NCI-H128 (cell line): ENCODE measurements around the gene DOCK3.
A peak's percentile ranks its signal among the peaks of the same experiment; 100 is the strongest.
"Not testable (repeated sequence)": the region's sequence is repeated elsewhere in the genome, so short reads cannot be mapped to it uniquely, and the experiment has no call there.

Experiments
- DNase-seq: peaks from one replicate; lab custom pipeline; 2025; ENCODE audit not compliant: unreplicated experiment; lab: John Stamatoyannopoulos, UW

DOCK3 gene

DNA sequence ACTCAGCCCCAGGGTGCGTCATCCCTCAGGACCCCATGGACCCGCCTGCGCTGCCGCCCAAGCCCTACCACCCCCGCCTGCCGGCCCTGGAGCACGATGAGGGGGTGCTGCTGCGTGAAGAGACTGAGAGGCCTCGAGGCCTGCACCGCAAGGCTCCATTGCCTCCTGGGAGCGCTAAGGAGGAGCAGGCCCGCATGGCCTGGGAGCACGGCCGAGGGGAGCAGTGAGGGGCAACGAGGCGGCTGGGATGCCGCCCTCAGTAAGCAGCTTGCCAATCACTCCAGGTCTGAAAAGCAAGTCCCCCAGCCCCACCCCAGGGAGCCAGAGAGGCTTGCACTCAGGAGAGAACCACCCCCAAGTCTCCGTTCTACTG, 706.6 kb downstream of the DOCK3 start:
- no peak for DNase-seq

- DNase-seq: no peak
These were observed 707.5 kb downstream of the DOCK3 start for GRCh38 chr3:51382076-51382745.

DNA sequence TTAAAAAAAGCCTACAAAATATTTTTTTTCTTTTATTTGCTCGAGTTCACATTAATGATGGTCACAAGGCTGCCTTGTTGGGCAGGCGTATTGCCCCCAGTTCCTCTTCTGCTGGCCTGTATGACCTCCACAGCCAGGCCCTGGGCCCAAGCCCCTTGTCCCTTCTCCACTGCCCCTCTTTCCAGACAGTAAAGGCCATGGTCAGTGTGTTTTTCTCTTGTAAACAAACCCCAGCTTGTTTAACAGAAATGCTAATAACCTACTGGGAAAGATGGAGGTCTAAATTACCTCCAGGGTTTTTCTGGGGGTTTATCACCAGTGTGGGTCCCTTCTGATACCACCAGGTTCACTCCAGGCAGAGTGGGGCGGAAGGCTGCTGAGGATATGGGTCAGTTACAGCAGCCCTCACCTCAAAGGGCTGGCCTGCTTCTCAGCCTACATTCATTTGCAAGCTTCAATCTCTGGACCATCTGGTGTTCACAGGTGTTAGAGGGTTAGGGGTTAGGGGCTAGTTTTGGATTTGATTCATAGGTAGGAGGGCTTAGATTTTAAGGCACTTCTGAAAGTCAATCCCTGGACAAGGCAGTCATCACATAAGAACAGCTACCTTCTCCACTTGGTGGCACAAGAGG, 708.3 kb downstream of the DOCK3 start:
- DNase-seq: no peak

- no peak for DNase-seq
These were observed 709.5 kb downstream of the DOCK3 start for GRCh38 chr3:51384055-51384725.

- DNase-seq: peak; percentile 88
These were observed 710.2 kb downstream of the DOCK3 start, which contains the start of gene MANF for GRCh38 chr3:51384726-51385473. Gene MANF (plus strand): TSS chr3:51385291. CDS start chr3:51385343, 52 bp downstream.

DNA sequence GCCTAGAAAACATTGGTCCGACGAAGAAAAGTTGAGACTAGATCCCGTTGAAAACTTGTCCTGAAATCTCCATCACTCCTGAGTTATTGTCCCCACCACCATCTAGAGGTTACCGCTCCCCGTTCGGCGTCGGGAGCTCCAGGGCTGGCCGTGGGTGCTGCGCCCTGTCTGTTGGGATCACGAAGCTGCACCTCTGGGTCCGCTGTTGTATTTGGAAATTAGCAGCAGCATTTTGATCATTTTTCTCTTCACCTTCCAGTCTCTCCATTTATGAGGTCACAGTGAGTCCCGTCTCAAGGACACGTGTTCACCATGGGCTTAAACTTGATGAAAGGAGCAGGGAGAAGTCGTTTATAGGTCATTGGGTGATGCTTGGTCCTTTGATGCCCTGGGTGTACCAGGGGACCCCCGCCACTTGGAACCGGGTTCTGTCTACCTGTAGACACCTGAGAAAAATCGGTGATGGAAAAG, 710.9 kb downstream of the DOCK3 start:
- DNase-seq: no peak

DNA sequence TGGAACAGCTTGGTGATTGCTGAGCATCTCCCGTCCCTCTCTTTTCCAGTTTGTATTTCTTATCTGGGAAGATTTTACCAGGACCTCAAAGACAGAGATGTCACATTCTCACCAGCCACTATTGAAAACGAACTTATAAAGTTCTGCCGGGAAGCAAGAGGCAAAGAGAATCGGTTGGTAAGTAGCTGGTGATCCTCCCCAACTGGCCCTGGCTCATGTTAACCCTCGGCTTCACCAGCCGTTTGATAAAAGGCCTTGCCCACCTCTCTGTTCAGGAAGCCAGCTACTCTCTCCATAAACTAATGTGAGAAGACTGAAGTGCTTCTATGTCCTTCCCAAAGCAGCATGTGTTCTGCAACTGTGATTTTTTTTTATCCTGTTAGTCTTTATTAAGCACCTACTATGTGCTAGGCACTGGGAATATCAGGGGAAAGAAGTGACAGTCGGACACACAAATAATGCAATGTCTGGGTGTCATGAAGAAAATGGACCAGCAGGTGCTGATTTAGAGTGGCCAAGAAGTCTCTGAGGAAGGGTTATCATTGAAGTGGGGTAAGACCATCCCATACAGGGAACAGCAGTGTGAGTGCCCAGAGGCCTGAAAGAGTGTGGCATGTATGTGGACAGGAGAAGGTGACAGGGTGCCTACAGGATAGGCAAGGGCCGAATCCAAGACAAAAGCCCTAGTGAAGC, 711.6 kb downstream of the DOCK3 start:
- DNase-seq: no peak

GRCh38 chr3:51386852-51387229, 712.1 kb downstream of the DOCK3 start:
- no peak for DNase-seq

DNA sequence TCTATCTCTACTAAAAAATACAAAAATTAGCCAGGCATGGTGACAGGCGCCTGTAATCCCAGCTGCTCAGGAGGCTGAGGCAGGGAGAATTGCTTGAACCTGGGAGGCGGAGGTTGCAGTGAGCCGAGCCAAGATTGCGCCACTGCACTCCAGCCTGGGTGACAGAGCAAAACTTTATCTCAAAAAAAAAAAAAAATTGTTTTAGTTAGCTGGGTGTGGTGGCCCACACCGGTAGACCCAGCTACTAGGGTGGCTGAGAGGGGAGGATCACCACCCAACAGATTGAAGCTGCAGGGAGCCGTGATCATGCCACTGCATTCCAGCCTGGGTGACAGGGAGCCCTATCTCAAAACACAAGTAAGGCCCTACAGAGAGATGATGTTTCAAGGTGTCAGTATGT, 712.6 kb downstream of the DOCK3 start:
- not testable (repeated sequence) for DNase-seq

- no peak for DNase-seq
These were observed 713.7 kb downstream of the DOCK3 start for GRCh38 chr3:51388286-51389029.

DNA sequence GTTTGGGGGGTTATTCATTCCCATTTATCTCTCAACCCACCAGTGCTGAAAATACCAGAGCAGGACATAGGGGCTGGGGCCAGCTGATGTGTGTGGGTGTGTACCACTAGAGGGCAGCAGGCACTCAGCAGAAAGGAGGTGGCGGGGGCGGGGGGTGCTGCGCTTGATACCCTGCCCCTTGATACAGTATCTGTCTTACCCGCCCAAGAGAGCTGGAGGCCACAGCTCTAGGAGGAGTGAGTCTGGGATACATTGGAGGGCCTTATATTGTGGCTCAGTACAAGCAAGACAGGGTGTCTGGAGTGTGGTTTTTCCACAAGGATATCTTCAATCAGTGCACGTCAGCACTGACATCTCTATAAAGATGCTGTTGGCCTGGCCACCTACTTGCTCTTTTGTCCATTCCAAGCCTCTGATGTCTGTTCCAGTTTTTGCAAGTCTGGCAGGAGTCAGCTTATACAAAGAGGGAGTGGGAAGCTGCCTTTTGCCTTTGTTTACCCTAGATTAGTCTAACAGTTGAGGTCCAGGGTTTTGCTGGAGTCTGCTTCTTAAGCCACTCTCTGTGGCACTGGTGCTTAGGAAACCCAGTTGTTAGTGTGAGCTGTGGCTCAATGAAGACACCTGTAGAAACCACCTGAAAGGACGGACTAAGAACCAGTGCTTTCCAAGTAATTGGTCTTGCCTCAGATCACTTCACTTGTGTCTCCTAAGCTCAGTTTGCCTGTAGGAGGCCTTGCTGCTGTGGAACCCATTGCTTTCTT, 714.9 kb downstream of the DOCK3 start:
- no peak for DNase-seq

- no peak for DNase-seq
These were observed 715.7 kb downstream of the DOCK3 start for GRCh38 chr3:51390246-51391074.

GRCh38 chr3:51391075-51391565, 716.4 kb downstream of the DOCK3 start, which contains the start of gene RBM15B:
Gene RBM15B (plus strand): TSS chr3:51391285. CDS start chr3:51391400, 115 bp downstream.
- DNase-seq: peak; percentile 74

DNA sequence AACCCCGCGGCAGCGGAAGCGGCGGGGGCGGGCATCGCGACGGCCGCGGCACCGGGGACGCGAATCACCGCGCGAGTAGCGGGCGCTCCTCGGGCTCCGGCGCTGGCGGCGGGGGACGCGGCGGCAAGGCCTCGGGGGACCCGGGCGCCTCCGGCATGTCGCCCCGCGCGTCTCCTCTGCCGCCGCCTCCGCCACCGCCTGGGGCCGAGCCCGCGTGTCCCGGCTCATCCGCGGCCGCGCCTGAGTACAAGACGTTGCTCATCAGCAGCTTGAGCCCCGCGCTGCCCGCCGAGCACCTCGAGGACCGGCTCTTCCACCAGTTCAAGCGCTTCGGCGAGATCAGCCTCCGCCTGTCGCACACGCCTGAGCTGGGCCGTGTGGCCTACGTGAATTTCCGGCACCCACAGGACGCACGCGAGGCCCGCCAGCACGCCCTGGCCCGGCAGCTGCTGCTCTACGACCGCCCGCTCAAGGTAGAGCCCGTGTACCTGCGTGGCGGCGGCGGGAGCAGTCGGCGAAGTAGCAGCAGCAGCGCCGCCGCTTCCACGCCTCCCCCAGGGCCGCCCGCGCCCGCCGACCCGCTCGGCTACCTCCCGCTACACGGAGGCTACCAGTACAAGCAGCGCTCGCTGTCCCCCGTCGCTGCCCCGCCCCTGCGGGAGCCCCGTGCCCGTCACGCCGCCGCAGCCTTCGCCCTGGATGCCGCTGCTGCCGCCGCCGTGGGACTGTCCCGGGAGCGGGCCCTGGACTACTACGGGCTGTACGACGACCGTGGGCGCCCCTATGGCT, 717.0 kb downstream of the DOCK3 start:
- no peak for DNase-seq

GRCh38 chr3:51392355-51393133, 717.8 kb downstream of the DOCK3 start:
- no peak for DNase-seq

DNA sequence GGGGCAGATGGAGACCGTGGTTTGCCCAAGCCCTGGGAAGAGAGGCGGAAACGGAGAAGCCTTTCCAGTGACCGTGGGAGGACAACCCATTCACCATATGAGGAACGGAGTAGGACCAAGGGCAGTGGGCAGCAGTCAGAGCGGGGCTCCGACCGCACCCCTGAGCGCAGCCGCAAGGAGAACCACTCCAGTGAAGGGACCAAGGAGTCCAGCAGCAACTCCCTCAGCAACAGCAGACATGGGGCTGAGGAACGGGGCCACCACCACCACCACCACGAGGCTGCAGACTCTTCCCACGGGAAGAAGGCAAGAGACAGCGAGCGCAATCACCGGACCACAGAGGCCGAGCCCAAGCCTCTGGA, 718.4 kb downstream of the DOCK3 start:
- no peak for DNase-seq

DNA sequence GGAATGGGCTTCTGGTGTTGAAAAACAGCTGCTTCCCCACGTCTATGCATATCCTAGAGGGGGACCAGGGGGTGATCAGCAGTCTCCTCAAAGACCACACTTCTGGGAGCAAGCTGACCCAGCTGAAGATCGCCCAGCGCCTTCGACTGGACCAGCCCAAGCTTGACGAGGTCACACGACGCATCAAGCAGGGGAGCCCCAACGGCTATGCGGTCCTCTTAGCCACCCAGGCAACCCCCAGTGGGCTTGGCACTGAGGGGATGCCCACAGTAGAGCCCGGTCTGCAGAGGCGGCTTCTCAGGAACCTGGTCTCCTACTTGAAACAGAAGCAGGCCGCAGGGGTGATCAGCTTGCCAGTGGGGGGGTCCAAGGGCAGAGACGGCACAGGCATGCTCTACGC, 718.8 kb downstream of the DOCK3 start:
- no peak for DNase-seq
